ENCODE results near the gene ZDHHC14.

ZDHHC14 gene

GRCh38 chr6:157491571-157492232 lies 110.7 kb downstream of the ZDHHC14 start:
- no peak for TF ChIP-seq EZH2phosphoT487 (conservative IDR thresholded peaks at IDR 0.05; ENCODE audit: low read length)
- no peak for TF ChIP-seq CTCF (IDR thresholded peaks at IDR 0.05; ENCODE audit: insufficient read depth, low read length, poor library complexity, severe bottlenecking)
- Histone ChIP-seq H3K4me3 (ENCODE audit: insufficient read depth, low read length, poor library complexity, severe bottlenecking) (no peak overlapping the region), H3K9ac (ENCODE audit: low read length) (no peak overlapping the region), H3K9me3 (ENCODE audit: insufficient read depth, low read length) (no peaks in the 10 kb centered on the region), H3K27ac (ENCODE audit: low read depth, low read length) (no peak overlapping the region), H4K20me1 (ENCODE audit: low read depth, low read length) (no peaks in the 10 kb centered on the region), H3K79me2 (ENCODE audit: insufficient read depth, low read length) (no peaks in the 10 kb centered on the region), H3K9me2 (replicated peaks; ENCODE audit: insufficient read depth, low read length) (no peaks in the 10 kb centered on the region), H2AFZ (ENCODE audit: low read depth, low read length, severe bottlenecking) (no peak overlapping the region), H3K36me3 (ENCODE audit: low read length) (no peaks in the 10 kb centered on the region), H3F3A (ENCODE audit: insufficient read depth) (no peaks in the 10 kb centered on the region), H3K27me3 (ENCODE audit: low read length) (no peaks in the 10 kb centered on the region), H3K4me2 (ENCODE audit: low read depth, low read length, poor library complexity, severe bottlenecking) (no peak overlapping the region)

GRCh38 chr6:157492249-157492648 lies 111.3 kb downstream of the ZDHHC14 start:
- Histone ChIP-seq H3K4me2 (ENCODE audit: low read depth, low read length, poor library complexity, severe bottlenecking) (no peak overlapping the region), H3K27ac (ENCODE audit: low read depth, low read length) (no peak overlapping the region), H3K9me3 (ENCODE audit: insufficient read depth, low read length) (no peaks in the 10 kb centered on the region), H4K20me1 (ENCODE audit: low read depth, low read length) (no peaks in the 10 kb centered on the region), H3K9ac (ENCODE audit: low read length) (no peak overlapping the region), H3K79me2 (ENCODE audit: insufficient read depth, low read length) (no peaks in the 10 kb centered on the region), H2AFZ (ENCODE audit: low read depth, low read length, severe bottlenecking) (no peak overlapping the region), H3K9me2 (replicated peaks; ENCODE audit: insufficient read depth, low read length) (no peaks in the 10 kb centered on the region), H3K36me3 (ENCODE audit: low read length) (no peaks in the 10 kb centered on the region), H3K4me3 (ENCODE audit: insufficient read depth, low read length, poor library complexity, severe bottlenecking) (no peak overlapping the region), H3F3A (ENCODE audit: insufficient read depth) (no peaks in the 10 kb centered on the region), H3K27me3 (ENCODE audit: low read length) (no peaks in the 10 kb centered on the region)
- no peak for TF ChIP-seq EZH2phosphoT487 (conservative IDR thresholded peaks at IDR 0.05; ENCODE audit: low read length)
- TF ChIP-seq CTCF (IDR thresholded peaks at IDR 0.05; ENCODE audit: insufficient read depth, low read length, poor library complexity, severe bottlenecking) = no peak

GRCh38 chr6:157492741-157493140 lies 111.8 kb downstream of the ZDHHC14 start:
- Histone ChIP-seq H3K36me3 (ENCODE audit: low read length) (no peaks in the 10 kb centered on the region), H3K27me3 (ENCODE audit: low read length) (no peaks in the 10 kb centered on the region), H3K27ac (ENCODE audit: low read depth, low read length) (no peak overlapping the region), H2AFZ (ENCODE audit: low read depth, low read length, severe bottlenecking) (no peak overlapping the region), H3F3A (ENCODE audit: insufficient read depth) (no peaks in the 10 kb centered on the region), H3K4me3 (ENCODE audit: insufficient read depth, low read length, poor library complexity, severe bottlenecking) (no peak overlapping the region), H4K20me1 (ENCODE audit: low read depth, low read length) (no peaks in the 10 kb centered on the region), H3K9me3 (ENCODE audit: insufficient read depth, low read length) (no peaks in the 10 kb centered on the region), H3K9ac (ENCODE audit: low read length) (no peak overlapping the region), H3K9me2 (replicated peaks; ENCODE audit: insufficient read depth, low read length) (no peaks in the 10 kb centered on the region), H3K4me2 (ENCODE audit: low read depth, low read length, poor library complexity, severe bottlenecking) (no peak overlapping the region), H3K79me2 (ENCODE audit: insufficient read depth, low read length) (no peaks in the 10 kb centered on the region)
- TF ChIP-seq CTCF (IDR thresholded peaks at IDR 0.05; ENCODE audit: insufficient read depth, low read length, poor library complexity, severe bottlenecking) (no peak), EZH2phosphoT487 (conservative IDR thresholded peaks at IDR 0.05; ENCODE audit: low read length) (no peak)
